Stomach (tissue), 4 donors: ENCODE data around the gene DDX39B.

ENCODE experiments used
- EP300 ChIP-seq: sonication (generic); formaldehyde crosslinking; IDR thresholded peaks from one replicate; pipeline ENCODE4 v1.6.1; 2017; ENCODE audit warnings: antibody characterized with exemption
- POLR2A ChIP-seq, 4 donors: fragments of 450-650 bp; IDR thresholded peaks; one replicate each; pipeline ENCODE4 v1.6.1; 2016; ENCODE audit warnings: antibody characterized with exemption in 4 of 4, control low read depth in 2 of 4, mild to moderate bottlenecking in 1 of 4, moderate library complexity in 1 of 4
- POLR2AphosphoS5 ChIP-seq, 3 donors: sonication (generic); formaldehyde crosslinking; IDR thresholded peaks; one replicate each; pipeline ENCODE4 v1.6.1; 2016; ENCODE audit warnings: antibody characterized with exemption in 3 of 3
- TF ChIP-seq, protein P1 (sequence below), 7 experiments: fragments of 450-650 bp in 4 of 7; fragments of 200-600 bp in 3 of 7; sonication (generic) in 3 of 7; IDR thresholded peaks; one replicate each; pipeline ENCODE4 v1.5.1; 2016 to 2019; ENCODE audit warnings: antibody characterized with exemption in 7 of 7, control low read depth in 2 of 7, mild to moderate bottlenecking in 1 of 7

DNA sequence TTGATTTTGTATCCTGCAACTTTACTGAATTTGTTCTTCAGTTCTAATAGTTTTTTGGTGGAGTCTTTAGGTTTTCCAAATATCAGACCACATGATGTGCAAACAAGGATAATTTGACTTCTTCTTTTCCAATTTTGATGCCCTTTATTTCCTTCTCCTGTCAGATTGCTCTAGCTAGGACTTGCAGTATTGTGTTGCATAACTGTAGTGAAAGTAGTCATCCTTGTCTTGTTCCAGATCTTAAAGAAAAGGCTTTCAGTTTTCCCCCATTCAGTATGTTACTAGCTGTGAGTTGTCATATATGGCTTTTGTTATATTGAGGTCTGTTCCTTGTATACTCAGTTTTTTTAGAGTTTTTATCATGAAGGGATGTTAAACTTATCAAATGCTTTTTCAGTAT is 39.2 kb downstream of the DDX39B start:
- TF ChIP-seq, protein P1, sequence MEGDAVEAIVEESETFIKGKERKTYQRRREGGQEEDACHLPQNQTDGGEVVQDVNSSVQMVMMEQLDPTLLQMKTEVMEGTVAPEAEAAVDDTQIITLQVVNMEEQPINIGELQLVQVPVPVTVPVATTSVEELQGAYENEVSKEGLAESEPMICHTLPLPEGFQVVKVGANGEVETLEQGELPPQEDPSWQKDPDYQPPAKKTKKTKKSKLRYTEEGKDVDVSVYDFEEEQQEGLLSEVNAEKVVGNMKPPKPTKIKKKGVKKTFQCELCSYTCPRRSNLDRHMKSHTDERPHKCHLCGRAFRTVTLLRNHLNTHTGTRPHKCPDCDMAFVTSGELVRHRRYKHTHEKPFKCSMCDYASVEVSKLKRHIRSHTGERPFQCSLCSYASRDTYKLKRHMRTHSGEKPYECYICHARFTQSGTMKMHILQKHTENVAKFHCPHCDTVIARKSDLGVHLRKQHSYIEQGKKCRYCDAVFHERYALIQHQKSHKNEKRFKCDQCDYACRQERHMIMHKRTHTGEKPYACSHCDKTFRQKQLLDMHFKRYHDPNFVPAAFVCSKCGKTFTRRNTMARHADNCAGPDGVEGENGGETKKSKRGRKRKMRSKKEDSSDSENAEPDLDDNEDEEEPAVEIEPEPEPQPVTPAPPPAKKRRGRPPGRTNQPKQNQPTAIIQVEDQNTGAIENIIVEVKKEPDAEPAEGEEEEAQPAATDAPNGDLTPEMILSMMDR (IDR thresholded peaks at IDR 0.05), result no peak
- TF ChIP-seq POLR2A (IDR thresholded peaks at IDR 0.05) (no peak), EP300 (no peak), POLR2AphosphoS5 (IDR thresholded peaks at IDR 0.05) (no peak)
